Activated CD4-positive, CD25-positive, alpha-beta regulatory T cell treated with anti-CD3 and anti-CD28 coated beads, Interleukin-2, amount 50 U/mL, for 24 hours (primary cell): Measurements from ENCODE around the gene AGPAT4.
"Not testable (repeated sequence)": the region's sequence is repeated elsewhere in the genome, so short reads cannot be mapped to it uniquely, and the experiment has no call there.

ENCODE experiments used
- ATAC-seq, 2 donors: fragments of 150-1000 bp; cut with Tn5 transposase; one replicate each; pipeline ENCODE4 v1.10.0; 2021; ENCODE audit warnings: mild to moderate bottlenecking in 1 of 2, moderate library complexity in 1 of 2

The AGPAT4 gene

GRCh38 chr6:161273752-161274487 is at the start of gene AGPAT4:
Gene AGPAT4 (minus strand): TSS chr6:161274061. CDS start chr6:161232213, 41,848 bp downstream.
- ATAC-seq = peak; percentile 97 to 98

GRCh38 chr6:161319231-161319630 is 45.4 kb upstream of the AGPAT4 start:
- no peak for ATAC-seq

GRCh38 chr6:161318456-161318855 is 44.6 kb upstream of the AGPAT4 start:
- ATAC-seq = no peak

GRCh38 chr6:161316531-161316930 is 42.7 kb upstream of the AGPAT4 start:
- ATAC-seq = no peak

GRCh38 chr6:161315246-161315917 is 41.5 kb upstream of the AGPAT4 start:
- not testable (repeated sequence) for ATAC-seq

- not testable (repeated sequence) for ATAC-seq
Measured at GRCh38 chr6:161314541-161315245, 40.8 kb upstream of the AGPAT4 start.

- no peak for ATAC-seq
Measured at GRCh38 chr6:161313940-161314509, 40.2 kb upstream of the AGPAT4 start.

- ATAC-seq = not testable (repeated sequence)
Measured at GRCh38 chr6:161313475-161313874, 39.6 kb upstream of the AGPAT4 start.

- ATAC-seq = peak; percentile 36 to 51
Measured at GRCh38 chr6:161309774-161310173, 35.9 kb upstream of the AGPAT4 start.

- ATAC-seq = no peak
Measured at GRCh38 chr6:161308075-161308655, 34.3 kb upstream of the AGPAT4 start.

- ATAC-seq = no peak
Measured at GRCh38 chr6:161305860-161306259, 32.0 kb upstream of the AGPAT4 start.

- ATAC-seq = no peak
Measured at GRCh38 chr6:161303628-161304340, 29.9 kb upstream of the AGPAT4 start.

- ATAC-seq = no peak
Measured at GRCh38 chr6:161302949-161303348, 29.1 kb upstream of the AGPAT4 start.

- no peak for ATAC-seq
Measured at GRCh38 chr6:161301338-161301737, 27.5 kb upstream of the AGPAT4 start.

GRCh38 chr6:161300823-161301222 is 27.0 kb upstream of the AGPAT4 start:
- ATAC-seq = no peak

- no peak for ATAC-seq
Measured at GRCh38 chr6:161299726-161300125, 25.9 kb upstream of the AGPAT4 start.

GRCh38 chr6:161295784-161296183 is 21.9 kb upstream of the AGPAT4 start:
- no peak for ATAC-seq

GRCh38 chr6:161292650-161293281 is 18.9 kb upstream of the AGPAT4 start:
- ATAC-seq = no peak

- no peak for ATAC-seq
Measured at GRCh38 chr6:161292145-161292544, 18.3 kb upstream of the AGPAT4 start.

- ATAC-seq = no peak
Measured at GRCh38 chr6:161290751-161291150, 16.9 kb upstream of the AGPAT4 start.

- ATAC-seq = no peak
Measured at GRCh38 chr6:161284653-161285052, 10.8 kb upstream of the AGPAT4 start.

GRCh38 chr6:161281092-161281491 is 7.2 kb upstream of the AGPAT4 start:
- ATAC-seq = no peak
